ENCODE measurements around the gene SDCBP2.

SDCBP2 gene

DNA sequence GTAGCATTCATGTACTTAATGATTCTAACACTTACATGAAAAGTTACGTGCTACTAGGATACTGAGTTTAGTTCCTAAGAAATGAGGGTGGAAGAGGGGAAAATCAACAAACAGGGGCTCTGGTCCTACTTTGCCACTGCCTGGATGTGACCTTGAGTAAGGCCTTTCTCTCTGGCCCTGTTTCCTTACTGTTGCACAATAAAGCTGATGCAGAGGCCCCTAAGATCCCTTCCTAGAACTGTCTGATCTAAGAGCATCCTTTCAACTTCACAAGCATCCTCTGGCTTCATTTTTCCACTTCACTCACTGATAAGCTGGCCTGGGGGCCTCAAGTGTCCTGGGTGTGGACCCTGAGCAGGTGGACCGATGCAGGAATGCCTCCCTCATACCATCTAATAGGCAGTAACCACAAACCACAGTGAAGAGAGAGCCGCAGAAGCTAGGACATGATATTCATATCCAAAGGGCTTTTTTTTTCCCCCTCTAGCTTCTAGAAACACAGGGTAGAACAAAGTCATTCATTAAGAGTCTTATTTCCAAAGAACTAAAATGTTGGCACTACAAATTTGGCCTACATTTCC lies 42.4 kb upstream of the SDCBP2 start:
- Histone ChIP-seq H3K27ac (no peak overlapping the region), H3K27me3 (replicated peaks) (no peaks in the 10 kb centered on the region), H3K4me3 (ENCODE audit: low read depth, low read length) (no peak overlapping the region), H3K36me3 (replicated peaks) (peaks cover 43% of the 10 kb centered on the region)
- TF ChIP-seq, protein P1, sequence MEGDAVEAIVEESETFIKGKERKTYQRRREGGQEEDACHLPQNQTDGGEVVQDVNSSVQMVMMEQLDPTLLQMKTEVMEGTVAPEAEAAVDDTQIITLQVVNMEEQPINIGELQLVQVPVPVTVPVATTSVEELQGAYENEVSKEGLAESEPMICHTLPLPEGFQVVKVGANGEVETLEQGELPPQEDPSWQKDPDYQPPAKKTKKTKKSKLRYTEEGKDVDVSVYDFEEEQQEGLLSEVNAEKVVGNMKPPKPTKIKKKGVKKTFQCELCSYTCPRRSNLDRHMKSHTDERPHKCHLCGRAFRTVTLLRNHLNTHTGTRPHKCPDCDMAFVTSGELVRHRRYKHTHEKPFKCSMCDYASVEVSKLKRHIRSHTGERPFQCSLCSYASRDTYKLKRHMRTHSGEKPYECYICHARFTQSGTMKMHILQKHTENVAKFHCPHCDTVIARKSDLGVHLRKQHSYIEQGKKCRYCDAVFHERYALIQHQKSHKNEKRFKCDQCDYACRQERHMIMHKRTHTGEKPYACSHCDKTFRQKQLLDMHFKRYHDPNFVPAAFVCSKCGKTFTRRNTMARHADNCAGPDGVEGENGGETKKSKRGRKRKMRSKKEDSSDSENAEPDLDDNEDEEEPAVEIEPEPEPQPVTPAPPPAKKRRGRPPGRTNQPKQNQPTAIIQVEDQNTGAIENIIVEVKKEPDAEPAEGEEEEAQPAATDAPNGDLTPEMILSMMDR (IDR thresholded peaks at IDR 0.05; ENCODE audit: low read depth, low read length, missing control alignments) = no peak
- no peak for DNase-seq
- in situ Hi-C loops (cut with HindIII; ENCODE audit: low pct_ligation_motif_present, low sequenced_read_pairs) = no loop called here

DNA sequence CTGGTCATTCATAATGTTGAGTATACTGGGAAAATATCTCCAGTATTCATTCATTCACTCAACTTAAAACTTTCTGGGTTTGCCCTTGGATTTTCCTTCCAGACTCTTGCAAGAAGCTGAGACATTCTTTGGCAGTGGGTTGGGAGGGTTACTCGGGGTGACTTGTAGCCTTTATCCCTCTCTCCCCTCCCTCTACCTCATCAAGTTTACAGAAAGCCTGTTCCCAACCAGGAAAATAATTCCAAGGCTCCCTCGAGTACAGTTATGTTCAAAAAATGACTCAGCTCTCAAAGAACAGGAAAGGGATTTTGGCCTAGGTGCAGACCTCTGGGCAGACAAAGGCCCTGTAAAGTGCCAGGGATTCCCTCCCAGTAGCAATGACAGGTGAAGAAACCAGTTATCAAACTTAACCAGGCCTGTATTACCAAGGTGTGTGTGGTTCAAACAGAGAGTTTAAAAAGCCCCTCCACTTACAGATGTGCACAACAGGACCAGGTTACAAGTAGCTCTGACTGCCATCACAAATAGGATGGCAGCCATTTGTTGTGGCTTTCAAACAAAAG lies 41.7 kb upstream of the SDCBP2 start:
- TF ChIP-seq, protein P1 (IDR thresholded peaks at IDR 0.05; ENCODE audit: low read depth, low read length, missing control alignments) = no peak
- no peak for DNase-seq
- H3K27ac ChIP-seq = no peak overlapping the region
- H3K4me3 ChIP-seq (ENCODE audit: low read depth, low read length) = no peak overlapping the region
- no peaks in the 10 kb centered on the region for H3K27me3 ChIP-seq (replicated peaks)
- in situ Hi-C loops (cut with HindIII; ENCODE audit: low pct_ligation_motif_present, low sequenced_read_pairs) = no loop called here
- H3K36me3 ChIP-seq (replicated peaks) = peaks cover 43% of the 10 kb centered on the region

DNA sequence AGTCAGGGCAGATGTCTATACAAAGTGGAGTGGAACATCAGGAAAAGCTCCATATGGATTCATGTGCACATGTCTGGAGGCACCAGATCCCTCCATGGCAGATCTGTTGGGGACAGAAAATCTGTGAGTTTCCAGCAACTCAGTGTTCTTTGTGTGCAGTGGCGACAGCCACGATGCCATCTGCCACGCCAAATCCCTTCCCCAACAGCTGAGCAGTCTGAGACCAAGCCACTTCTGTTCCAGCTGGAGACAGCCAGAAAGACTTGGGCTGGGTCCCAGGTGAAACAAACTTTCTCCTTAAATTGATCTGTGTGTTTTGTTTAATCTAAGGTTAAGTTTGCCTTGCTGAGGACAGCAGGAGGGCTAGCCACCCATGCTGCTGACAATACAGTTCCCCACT lies 41.0 kb upstream of the SDCBP2 start:
- Histone ChIP-seq H3K27me3 (replicated peaks) (no peaks in the 10 kb centered on the region), H3K27ac (no peak overlapping the region), H3K4me3 (ENCODE audit: low read depth, low read length) (no peak overlapping the region), H3K36me3 (replicated peaks) (peaks cover 41% of the 10 kb centered on the region)
- in situ Hi-C loops (cut with HindIII; ENCODE audit: low pct_ligation_motif_present, low sequenced_read_pairs) = no loop called here
- TF ChIP-seq, protein P1 (IDR thresholded peaks at IDR 0.05; ENCODE audit: low read depth, low read length, missing control alignments) = no peak
- DNase-seq = no peak

DNA sequence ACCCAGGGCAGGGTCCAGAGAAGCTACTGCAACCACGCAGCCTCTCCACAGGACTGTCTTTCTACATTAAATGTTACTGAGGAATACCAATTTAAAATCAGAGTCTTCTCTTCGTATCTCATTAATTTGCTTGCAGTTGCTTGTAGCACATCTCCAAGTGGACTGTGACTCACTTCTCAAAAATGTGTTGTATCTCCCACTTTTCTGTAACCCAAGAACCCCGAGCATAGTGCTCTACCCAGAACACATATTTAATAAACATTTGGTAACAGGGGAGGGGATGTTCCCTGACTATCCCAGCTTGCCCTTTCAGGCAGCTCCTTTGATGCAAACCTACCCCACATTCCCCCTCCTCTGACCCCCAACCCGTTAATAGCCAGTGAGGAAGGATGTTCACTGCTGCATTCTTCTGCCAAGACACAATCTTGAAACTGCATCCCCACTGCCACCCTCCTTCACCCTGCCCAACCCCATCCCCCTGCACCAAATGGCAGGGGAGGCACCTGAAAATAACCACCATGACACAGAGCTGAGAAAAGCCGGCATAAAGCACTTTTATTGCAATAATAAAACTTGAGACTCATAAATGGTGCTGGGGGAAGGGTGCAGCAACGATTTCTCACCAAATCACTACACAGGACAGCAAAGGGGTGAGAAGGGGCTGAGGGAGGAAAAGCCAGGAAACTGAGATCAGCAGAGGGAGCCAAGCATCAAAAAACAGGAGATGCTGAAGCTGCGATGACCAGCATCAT lies 39.7 kb upstream of the SDCBP2 start:
- Histone ChIP-seq H3K27me3 (replicated peaks) (no peaks in the 10 kb centered on the region), H3K36me3 (replicated peaks) (peaks cover 34% of the 10 kb centered on the region), H3K4me3 (ENCODE audit: low read depth, low read length) (no peak overlapping the region), H3K27ac (no peak overlapping the region)
- peak; percentile 33 for DNase-seq
- in situ Hi-C loops (cut with HindIII; ENCODE audit: low pct_ligation_motif_present, low sequenced_read_pairs) = no loop called here
- TF ChIP-seq, protein P1 (IDR thresholded peaks at IDR 0.05; ENCODE audit: low read depth, low read length, missing control alignments) = no peak

DNA sequence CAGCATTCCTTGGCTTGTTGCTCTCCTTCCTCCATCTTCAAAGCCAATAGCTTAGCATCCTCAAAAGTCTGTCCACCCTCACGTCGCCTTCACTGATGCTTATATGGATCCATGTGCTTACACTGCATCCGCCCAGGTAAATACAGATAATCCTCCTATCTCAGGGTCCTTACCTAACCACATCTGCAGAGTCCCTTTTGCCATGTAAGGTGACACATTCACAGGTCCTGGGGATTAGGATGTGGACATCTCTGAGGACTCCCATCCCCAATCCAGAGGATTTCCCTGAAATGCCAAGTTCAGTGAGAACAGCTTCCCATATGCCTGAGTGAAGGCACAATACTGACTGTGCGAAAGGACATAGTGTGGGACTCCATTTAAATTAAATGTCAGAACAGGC lies 38.5 kb upstream of the SDCBP2 start:
- Histone ChIP-seq H3K27me3 (replicated peaks) (no peaks in the 10 kb centered on the region), H3K27ac (no peak overlapping the region), H3K4me3 (ENCODE audit: low read depth, low read length) (no peak overlapping the region), H3K36me3 (replicated peaks) (peaks cover 28% of the 10 kb centered on the region)
- in situ Hi-C loops (cut with HindIII; ENCODE audit: low pct_ligation_motif_present, low sequenced_read_pairs) = no loop called here
- TF ChIP-seq, protein P1 (IDR thresholded peaks at IDR 0.05; ENCODE audit: low read depth, low read length, missing control alignments) = no peak
- DNase-seq = no peak
